ENCODE measurements around the gene CTBP1. TPM values are rescaled to one million over a fixed set of nuclear protein-coding genes. Genes with fewer than 3 reads are reported as not detected.

Gene CTBP1
- total and polyA plus RNA-seq, 7 donors, result 67.9 to 162 (median 113) TPM

DNA sequence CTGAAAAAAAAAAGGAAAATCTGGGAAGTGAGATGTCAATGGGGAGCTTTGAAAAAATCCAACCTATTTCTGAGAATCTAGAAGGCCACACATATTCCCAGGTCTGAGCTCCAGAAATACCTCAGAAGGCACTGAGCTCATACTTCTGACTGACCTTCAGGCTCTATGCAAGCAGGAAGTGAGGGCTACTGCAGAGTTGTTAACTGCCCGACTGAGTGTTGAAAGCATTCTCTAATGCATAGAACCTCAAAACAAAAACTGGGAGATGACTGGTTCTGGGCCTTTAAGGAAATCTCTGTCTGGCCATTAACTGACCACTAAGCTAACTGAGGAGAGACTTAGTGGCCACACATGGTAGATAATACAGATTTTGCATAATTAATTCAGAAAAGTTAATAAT lies 69.0 kb downstream of the CTBP1 start:
- no peak overlapping the region for H3K4me3 ChIP-seq
- no peak for DNase-seq
- no peaks in the 10 kb centered on the region for H3K9me3 ChIP-seq
- no peaks in the 10 kb centered on the region for H3K27me3 ChIP-seq
- H3K4me1 ChIP-seq, result peaks cover 0 to 12% (median 6%) of the 10 kb centered on the region in 4 donors
- WGBS, 2 donors, result 97 to 99% methylated on average over 1 of the region's 1 CpG
- intact Hi-C loops (cut with DNase I), result no loop called here
- no peak overlapping the region for H3K27ac ChIP-seq
- no peaks in the 10 kb centered on the region for H3K36me3 ChIP-seq
- no peak for TF ChIP-seq POLR2A (IDR thresholded peaks at IDR 0.05)
- TF ChIP-seq, protein P1, sequence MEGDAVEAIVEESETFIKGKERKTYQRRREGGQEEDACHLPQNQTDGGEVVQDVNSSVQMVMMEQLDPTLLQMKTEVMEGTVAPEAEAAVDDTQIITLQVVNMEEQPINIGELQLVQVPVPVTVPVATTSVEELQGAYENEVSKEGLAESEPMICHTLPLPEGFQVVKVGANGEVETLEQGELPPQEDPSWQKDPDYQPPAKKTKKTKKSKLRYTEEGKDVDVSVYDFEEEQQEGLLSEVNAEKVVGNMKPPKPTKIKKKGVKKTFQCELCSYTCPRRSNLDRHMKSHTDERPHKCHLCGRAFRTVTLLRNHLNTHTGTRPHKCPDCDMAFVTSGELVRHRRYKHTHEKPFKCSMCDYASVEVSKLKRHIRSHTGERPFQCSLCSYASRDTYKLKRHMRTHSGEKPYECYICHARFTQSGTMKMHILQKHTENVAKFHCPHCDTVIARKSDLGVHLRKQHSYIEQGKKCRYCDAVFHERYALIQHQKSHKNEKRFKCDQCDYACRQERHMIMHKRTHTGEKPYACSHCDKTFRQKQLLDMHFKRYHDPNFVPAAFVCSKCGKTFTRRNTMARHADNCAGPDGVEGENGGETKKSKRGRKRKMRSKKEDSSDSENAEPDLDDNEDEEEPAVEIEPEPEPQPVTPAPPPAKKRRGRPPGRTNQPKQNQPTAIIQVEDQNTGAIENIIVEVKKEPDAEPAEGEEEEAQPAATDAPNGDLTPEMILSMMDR (IDR thresholded peaks at IDR 0.05), result no peak
- TF ChIP-seq POLR2AphosphoS5 (IDR thresholded peaks at IDR 0.05), result no peak
- no peak for TF ChIP-seq EP300 (IDR thresholded peaks at IDR 0.05)

GRCh38 chr4:1179089-1179441 lies 69.9 kb downstream of the CTBP1 start:
- Histone ChIP-seq H3K9me3 (no peaks in the 10 kb centered on the region), H3K4me1 (peaks cover 0 to 12% (median 6%) of the 10 kb centered on the region in 4 donors), H3K4me3 (no peak overlapping the region), H3K36me3 (no peaks in the 10 kb centered on the region), H3K27me3 (no peaks in the 10 kb centered on the region), H3K27ac (no peak overlapping the region)
- TF ChIP-seq EP300 (IDR thresholded peaks at IDR 0.05) (no peak), POLR2A (IDR thresholded peaks at IDR 0.05) (no peak), POLR2AphosphoS5 (IDR thresholded peaks at IDR 0.05) (no peak)
- TF ChIP-seq, protein P1 (IDR thresholded peaks at IDR 0.05), result no peak
- intact Hi-C loops (cut with DNase I), result no loop called here
- no peak for DNase-seq
- 84 to 91% methylated on average over 7 of the region's 7 CpGs for WGBS, 2 donors

- 90 to 92% methylated on average over 11 of the region's 11 CpGs for WGBS, 2 donors
- TF ChIP-seq, protein P1 (IDR thresholded peaks at IDR 0.05), result no peak
- no peak for TF ChIP-seq POLR2AphosphoS5 (IDR thresholded peaks at IDR 0.05)
- no peak for TF ChIP-seq POLR2A (IDR thresholded peaks at IDR 0.05)
- no peak for TF ChIP-seq EP300 (IDR thresholded peaks at IDR 0.05)
- intact Hi-C loops (cut with DNase I), result no loop called here
These were observed 70.4 kb downstream of the CTBP1 start for GRCh38 chr4:1178300-1179088.

DNA sequence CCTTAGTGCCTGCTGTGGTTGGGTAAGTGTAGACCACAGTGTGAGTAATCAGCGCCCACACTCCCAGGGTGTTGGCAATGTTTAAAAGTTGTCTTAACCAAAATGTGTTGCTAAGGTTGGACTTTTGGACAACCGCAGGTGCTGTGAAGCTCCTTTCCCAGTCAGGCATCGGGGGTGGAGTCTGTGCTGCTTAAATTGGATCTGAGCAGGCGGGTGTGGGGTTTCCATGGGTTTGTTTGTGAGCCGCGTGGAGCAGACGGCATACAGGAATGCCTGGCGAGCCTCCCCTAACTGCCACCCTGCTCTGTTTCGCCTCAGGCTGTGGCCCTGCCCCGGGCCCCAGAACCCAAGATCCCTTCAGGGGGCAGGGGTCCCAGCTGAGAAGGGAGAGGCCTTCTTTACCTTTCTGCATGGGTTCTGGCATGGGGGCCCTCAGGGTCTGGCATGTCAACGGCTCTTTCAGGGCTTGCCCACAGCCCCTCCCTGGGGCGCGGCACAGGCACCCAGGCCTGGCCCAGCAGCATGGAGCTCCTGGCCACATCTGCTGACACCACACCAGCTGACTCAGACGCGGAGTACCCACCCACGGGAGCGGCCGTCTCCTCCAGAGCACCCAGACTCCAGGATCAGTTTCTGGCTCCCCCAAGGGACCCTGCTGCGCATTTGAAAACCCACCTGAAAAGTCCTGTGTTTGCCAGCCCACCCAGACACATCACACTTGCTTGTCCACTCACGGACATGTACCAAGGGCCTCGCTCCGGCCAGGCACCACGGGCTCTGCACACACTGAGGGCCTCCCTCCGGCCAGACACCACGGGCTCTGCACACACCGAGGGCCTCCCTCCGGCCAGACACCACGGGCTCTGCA lies 71.4 kb downstream of the CTBP1 start:
- Histone ChIP-seq H3K9me3 (no peaks in the 10 kb centered on the region), H3K27me3 (peaks cover 2 to 5% (median 3%) of the 10 kb centered on the region in 3 donors), H3K4me1 (peaks cover 0 to 28% (median 13%) of the 10 kb centered on the region in 4 donors), H3K4me3 (no peak overlapping the region), H3K36me3 (no peaks in the 10 kb centered on the region), H3K27ac (peak overlapping the region in 3 of 4 donors; percentile 18 to 61 (median 50))
- TF ChIP-seq, protein P1 (IDR thresholded peaks at IDR 0.05), result no peak
- peak; percentile 63 for DNase-seq
- intact Hi-C loops (cut with DNase I), result no loop called here
- 30 to 68% methylated on average over 28 of the region's 28 CpGs for WGBS, 2 donors

More at GRCh38 chr4:1178300-1179088, 70.4 kb downstream of the CTBP1 start:
- Histone ChIP-seq H3K27ac (peak overlapping the region in 1 of 4 donors; percentile 50), H3K4me1 (peaks cover 0 to 18% (median 8%) of the 10 kb centered on the region in 4 donors), H3K27me3 (peaks cover 0 to 2% (median 0%) of the 10 kb centered on the region in 3 donors), H3K4me3 (no peak overlapping the region), H3K9me3 (no peaks in the 10 kb centered on the region), H3K36me3 (no peaks in the 10 kb centered on the region)
- peak; percentile 47 for DNase-seq
